Fibroblast of skin of right biceps (primary cell): Measurements from ENCODE around the gene TEX22.

Experiments
- DNase-seq: peaks from one replicate; pipeline ENCODE4 v3.0.0-alpha.2; 2013

TEX22 gene

GRCh38 chr14:105408592-105408991, 10.3 kb downstream of the TEX22 start:
- DNase-seq, result no peak

GRCh38 chr14:105409364-105409763, 11.0 kb downstream of the TEX22 start:
- no peak for DNase-seq

DNA sequence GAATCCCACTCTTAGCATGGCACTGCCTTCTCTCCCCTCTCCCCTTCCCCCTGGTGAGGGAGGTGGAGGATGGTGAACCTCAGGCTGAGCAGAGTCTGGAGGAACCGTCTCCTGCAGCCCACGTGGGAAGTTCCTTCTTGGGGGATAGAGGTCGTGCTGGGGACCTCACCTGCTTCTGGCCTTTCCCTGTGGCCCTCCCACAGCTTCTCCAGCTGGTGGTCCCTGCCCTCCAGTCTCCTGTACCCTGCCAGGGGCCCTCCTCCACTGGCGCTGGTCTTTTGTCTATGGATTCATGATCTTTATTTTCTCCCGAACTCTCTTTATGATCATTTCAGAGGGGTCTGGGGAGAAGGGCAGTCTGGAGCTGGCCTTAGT, 12.3 kb downstream of the TEX22 start:
- DNase-seq, result no peak

GRCh38 chr14:105411017-105411941, 12.9 kb downstream of the TEX22 start:
- DNase-seq, result peak; percentile 44

- no peak for DNase-seq
Observed at GRCh38 chr14:105411985-105412770, 13.8 kb downstream of the TEX22 start.

GRCh38 chr14:105412771-105413543, 14.6 kb downstream of the TEX22 start:
- DNase-seq, result no peak

- DNase-seq, result no peak
Observed at GRCh38 chr14:105413544-105413886, 15.2 kb downstream of the TEX22 start.

- peak; percentile 67 for DNase-seq
Observed at GRCh38 chr14:105414456-105415371, 16.4 kb downstream of the TEX22 start.

GRCh38 chr14:105415481-105416428, 17.4 kb downstream of the TEX22 start:
- DNase-seq, result no peak

DNA sequence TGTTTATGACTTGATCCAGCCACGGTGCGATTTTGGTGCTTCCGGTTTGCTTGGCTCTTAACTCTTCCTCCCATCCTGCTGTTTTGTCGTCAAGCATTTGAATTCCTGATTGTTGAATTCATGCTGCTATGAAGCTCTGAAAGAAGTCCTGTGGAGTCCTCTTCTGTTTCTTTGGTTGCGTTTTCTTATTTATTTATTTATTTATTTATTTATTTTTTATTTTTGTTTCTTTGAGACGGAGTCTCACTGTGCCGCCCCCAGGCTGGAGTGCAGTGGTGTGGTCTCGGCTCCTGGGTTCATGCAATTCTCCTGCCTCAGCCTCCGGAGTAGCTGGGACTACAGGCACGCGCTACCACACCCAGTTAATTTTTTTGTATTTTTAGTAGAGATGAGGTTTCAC, 18.3 kb downstream of the TEX22 start:
- DNase-seq, result no peak

- DNase-seq, result no peak
Observed at GRCh38 chr14:105417690-105418121, 19.4 kb downstream of the TEX22 start.

DNA sequence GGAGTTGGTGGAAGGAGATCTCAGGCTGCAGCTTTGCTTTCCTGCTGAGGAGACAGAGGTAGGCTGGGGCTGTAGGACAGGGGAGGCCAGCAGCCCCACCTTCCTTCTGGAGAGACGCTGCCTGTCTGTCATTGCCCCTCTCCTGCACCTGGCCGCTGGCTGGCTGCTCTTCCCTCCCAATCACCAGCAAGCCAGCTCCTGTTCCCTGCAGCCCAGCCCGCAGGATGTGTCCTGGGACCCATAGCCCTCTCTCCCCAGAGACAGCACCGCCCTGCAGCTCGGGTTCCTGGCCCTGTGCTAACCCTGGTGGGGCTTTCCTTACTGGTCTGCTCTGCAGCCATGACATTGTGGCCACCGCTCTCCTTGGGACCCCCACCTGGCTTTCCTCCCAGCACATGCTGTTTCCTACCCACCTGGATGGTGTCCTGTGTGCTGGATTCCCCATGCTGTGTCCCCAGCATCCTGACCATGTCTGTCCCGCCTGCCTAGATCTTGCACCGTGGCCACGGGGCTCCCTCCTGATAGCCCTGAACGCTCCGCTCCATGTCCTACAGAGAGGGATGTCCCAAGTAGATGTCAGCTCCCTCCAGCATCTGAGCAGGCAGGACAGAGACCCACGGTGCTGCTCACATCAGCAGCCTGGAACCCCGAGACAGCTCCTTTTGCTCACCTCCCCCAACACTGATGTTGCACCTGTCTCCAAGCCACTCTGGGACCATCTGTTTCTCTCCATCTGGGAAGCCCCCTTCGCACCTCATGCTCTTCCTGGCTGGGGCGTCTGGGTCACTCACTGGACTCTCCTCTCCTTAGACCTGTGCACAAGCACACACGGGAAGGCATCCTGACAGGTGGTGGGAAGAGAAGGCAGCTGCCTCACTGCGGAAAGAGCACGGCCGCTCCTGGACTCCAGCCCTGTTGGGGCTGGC, 20.2 kb downstream of the TEX22 start:
- no peak for DNase-seq

DNA sequence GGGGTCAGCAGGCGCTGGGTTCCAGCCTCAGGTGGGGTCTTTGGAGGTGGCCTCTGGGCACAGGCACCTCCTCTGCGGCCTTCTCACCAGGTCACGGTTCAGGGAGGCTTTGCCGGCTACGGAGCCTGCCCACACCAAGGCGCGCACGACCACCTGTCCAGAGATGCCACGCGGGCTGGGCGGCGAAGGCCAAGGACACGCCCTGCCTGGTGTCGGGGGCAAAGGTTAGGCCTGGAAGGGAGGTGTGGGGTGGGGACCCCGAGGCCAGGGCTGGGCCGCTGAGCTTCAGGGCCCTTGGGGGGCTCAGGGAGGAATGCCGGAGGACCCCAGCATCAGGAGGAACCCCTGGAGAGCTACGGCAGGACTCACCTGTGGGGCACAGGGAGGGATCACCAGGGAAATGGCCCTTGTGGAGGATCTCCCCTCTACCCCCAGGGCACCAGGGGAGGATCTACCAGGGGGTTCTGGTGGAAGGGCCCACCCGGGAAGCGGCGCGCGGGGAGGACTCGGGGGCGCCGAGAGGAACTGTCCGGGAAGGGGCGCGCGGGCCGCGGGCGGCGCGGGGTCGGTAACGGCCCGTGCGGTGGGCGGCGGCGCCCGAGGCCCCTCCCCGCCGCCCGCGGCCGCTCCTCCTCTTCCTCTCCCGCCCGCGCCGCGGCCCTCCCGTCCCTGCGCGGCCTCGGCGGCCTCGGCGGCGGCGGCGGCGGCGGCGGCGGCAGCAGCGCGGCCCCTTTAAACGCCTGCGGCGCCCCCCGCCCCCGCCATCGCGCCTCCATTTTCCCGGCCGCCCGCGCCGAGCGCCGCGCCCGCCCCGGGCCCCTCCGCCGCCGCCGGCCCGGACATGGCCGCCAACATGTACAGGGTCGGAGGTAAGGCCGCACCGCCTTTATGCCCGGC, 21.1 kb downstream of the TEX22 start, which contains the start of gene MTA1:
Gene MTA1 (plus strand): TSS at position 633 of the 897 bp plus-strand sequence. CDS start 209 bp downstream, at position 842.
- peak; percentile 56 for DNase-seq

DNA sequence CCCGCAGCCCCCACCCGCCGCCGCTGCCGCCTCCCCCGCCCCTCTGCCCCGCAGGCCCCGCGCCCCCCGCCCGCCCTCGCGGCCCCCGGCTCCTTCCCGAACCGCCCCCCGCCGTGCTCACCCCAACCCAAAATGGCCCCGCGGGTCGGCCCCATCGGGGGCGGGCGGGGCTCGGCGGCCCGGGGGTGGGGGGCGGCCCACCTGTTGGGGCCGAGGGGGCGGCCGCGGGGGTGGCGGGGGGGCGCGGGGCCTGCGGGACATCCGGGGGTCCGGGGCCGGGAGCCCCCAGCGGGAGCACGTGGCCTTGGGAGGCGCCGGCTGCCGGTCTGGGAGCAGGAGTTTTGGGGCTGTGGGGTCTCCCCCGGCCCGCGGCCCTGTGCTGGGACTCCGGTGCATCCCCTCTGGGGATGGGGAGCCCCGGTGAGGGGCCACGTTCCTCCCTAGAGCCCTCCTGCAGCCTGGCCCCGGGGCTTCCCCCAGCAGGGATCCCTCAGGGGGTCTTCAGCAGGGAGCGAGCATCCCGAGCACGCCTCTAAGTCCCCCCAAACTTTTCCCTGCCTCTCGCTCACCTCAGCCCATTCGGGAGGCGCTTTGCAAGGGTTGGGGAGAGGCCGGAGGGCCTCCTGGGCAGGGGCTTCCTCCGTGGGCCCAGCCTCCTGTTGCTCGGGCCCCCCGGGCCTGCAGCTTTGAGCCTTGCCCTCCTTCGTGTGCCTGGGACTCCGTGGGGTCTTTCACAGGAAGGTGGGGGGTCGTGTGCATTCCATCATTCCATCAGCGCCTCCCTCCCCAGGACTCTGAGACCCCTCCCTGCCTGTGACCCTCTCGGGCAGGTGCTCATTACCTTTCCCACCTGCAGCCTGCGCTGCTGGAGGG, 22.0 kb downstream of the TEX22 start:
- no peak for DNase-seq

GRCh38 chr14:105420974-105421674, 22.8 kb downstream of the TEX22 start:
- no peak for DNase-seq

DNA sequence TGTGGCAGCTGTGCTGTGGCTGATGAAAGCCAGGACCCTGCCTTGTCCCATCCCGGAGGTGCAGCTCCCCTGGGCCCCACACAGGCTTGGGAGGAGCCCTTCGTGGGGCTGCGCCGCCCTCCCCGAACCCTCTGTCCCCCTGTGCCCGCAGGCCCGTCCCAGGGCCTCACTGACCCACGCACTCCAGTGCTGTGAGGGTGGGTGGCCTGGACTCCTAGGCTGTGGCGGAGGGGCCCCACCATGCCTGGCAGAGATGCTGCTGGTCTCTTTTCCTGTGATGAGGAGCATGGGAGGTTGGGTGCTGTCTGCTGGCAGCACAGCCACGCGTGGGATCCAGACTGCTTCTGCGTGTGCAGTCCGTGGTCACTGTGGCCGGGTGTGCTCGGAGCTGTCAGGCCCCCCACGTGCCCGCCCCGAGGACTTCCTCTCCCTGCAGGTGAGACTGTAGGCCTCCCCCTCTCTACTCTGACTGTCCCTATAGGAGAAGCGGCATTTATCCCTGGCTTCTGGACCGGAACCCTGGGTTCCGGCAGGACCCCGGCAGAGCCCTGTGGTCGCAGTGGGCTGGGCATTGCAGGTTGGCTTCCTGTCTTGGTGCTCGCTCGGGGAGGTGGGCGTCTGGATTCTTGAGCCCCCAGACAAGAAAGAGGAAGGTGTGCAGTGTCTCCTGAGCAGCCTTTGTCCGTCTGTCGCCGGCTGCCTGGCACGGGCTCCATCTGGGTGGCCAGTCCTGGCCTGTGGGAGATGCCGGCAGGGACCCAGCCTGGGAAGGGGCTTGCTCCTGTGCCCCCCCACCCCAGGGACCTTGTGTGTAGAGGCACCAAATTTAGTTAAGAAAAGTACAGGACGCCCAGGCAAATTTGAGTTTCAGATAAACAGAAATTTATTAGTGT, 23.6 kb downstream of the TEX22 start:
- no peak for DNase-seq
